Superior temporal gyrus (tissue), 1 donor: Measurements from ENCODE around the gene OLIG1.

Experiments
- DNase-seq: peaks from one replicate; pipeline ENCODE4 v3.0.0-alpha.2; 2016; ENCODE audit errors: extremely low spot score

OLIG1 gene

GRCh38 chr21:33069994-33070743 is at the start of gene OLIG1:
OLIG1 (plus strand) TSS chr21:33070141; CDS start chr21:33070247, 106 bp downstream.
- DNase-seq, result peak; percentile 80

- DNase-seq, result no peak
Observed at GRCh38 chr21:33020558-33021100, 49.3 kb upstream of the OLIG1 start.

- DNase-seq, result no peak
Observed at GRCh38 chr21:33021150-33021549, 48.8 kb upstream of the OLIG1 start.

- DNase-seq, result no peak
Observed at GRCh38 chr21:33021667-33022066, 48.3 kb upstream of the OLIG1 start.

- no peak for DNase-seq
Observed at GRCh38 chr21:33022489-33022827, 47.5 kb upstream of the OLIG1 start.

- DNase-seq, result no peak
Observed at GRCh38 chr21:33022828-33023573, 46.9 kb upstream of the OLIG1 start.

GRCh38 chr21:33023574-33024200 is 46.3 kb upstream of the OLIG1 start:
- DNase-seq, result no peak

- no peak for DNase-seq
Observed at GRCh38 chr21:33024201-33025103, 45.5 kb upstream of the OLIG1 start.

GRCh38 chr21:33025106-33025488 is 44.8 kb upstream of the OLIG1 start:
- peak; percentile 79 for DNase-seq

GRCh38 chr21:33025489-33026442 is 44.2 kb upstream of the OLIG1 start, which contains the start of gene OLIG2:
OLIG2 (plus strand) TSS chr21:33025935; CDS start chr21:33026863, 928 bp downstream.
- DNase-seq, result peak; percentile 96

GRCh38 chr21:33026443-33026858 is 43.5 kb upstream of the OLIG1 start:
- DNase-seq, result no peak

GRCh38 chr21:33026878-33027400 is 43.0 kb upstream of the OLIG1 start:
- no peak for DNase-seq

- no peak for DNase-seq
Observed at GRCh38 chr21:33027401-33028286, 42.3 kb upstream of the OLIG1 start.

- DNase-seq, result no peak
Observed at GRCh38 chr21:33028287-33028670, 41.7 kb upstream of the OLIG1 start.

- no peak for DNase-seq
Observed at GRCh38 chr21:33028773-33029384, 41.1 kb upstream of the OLIG1 start.

- DNase-seq, result no peak
Observed at GRCh38 chr21:33029385-33029921, 40.5 kb upstream of the OLIG1 start.

GRCh38 chr21:33029975-33030461 is 39.9 kb upstream of the OLIG1 start:
- no peak for DNase-seq

GRCh38 chr21:33030633-33031032 is 39.3 kb upstream of the OLIG1 start:
- DNase-seq, result no peak
